ENCODE data around the gene SMCHD1.
"Not testable (repeated sequence)": the region's sequence is repeated elsewhere in the genome, so short reads cannot be mapped to it uniquely, and the experiment has no call there.

Gene SMCHD1

DNA sequence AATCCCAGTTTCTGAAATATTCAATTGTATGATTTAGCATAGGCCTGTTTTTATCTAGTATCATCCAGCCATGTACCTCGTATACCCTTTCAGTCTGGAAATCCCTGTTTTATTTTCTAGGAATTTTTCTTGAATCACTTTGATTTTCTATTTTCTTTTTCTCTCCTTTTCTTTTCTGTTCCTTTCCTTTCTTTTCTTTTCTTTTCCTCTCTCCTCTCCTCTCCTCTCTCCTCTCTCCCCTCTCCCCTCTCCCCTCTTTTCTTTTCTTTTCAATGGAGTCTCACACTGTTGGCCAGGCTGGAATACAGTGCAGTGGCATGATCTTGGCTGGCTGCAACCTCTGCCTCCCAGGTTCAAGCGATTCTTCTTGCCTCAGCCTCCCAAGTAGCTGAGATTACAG, 63.5 kb downstream of the SMCHD1 start:
- TF ChIP-seq, protein P1, sequence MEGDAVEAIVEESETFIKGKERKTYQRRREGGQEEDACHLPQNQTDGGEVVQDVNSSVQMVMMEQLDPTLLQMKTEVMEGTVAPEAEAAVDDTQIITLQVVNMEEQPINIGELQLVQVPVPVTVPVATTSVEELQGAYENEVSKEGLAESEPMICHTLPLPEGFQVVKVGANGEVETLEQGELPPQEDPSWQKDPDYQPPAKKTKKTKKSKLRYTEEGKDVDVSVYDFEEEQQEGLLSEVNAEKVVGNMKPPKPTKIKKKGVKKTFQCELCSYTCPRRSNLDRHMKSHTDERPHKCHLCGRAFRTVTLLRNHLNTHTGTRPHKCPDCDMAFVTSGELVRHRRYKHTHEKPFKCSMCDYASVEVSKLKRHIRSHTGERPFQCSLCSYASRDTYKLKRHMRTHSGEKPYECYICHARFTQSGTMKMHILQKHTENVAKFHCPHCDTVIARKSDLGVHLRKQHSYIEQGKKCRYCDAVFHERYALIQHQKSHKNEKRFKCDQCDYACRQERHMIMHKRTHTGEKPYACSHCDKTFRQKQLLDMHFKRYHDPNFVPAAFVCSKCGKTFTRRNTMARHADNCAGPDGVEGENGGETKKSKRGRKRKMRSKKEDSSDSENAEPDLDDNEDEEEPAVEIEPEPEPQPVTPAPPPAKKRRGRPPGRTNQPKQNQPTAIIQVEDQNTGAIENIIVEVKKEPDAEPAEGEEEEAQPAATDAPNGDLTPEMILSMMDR (IDR thresholded peaks at IDR 0.05; ENCODE audit: low read depth, low read length, missing control alignments), result no peak
- no peaks in the 10 kb centered on the region for H3K27me3 ChIP-seq (replicated peaks)
- no peak overlapping the region for H3K4me3 ChIP-seq (ENCODE audit: low read depth, low read length)
- peaks cover 20% of the 10 kb centered on the region for H3K36me3 ChIP-seq (replicated peaks)
- no peak for DNase-seq
- in situ Hi-C loops (cut with HindIII; ENCODE audit: low pct_ligation_motif_present, low sequenced_read_pairs), result no loop called here
- H3K27ac ChIP-seq, result no peak overlapping the region

DNA sequence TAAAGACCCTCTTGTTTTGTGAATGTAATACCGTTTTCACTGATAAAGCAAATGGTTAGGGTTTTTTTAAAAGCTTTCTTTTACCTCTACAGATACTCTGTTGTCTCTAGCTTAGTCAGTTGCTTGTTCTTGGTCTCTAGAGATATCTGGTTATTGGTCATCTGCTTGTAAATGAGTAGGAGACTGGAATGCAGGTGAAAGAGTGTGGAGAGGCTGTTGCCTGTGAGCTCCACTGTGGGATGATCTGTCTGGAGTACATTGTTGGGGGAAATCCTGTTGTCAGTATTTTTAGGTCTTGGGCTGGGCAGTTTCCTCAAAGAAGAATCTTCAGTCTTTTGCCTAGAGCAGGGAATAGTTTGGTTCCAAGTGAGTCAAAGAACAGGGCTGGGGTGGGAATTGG, 67.7 kb downstream of the SMCHD1 start:
- Histone ChIP-seq H3K27ac (no peak overlapping the region), H3K4me3 (ENCODE audit: low read depth, low read length) (no peak overlapping the region), H3K27me3 (replicated peaks) (no peaks in the 10 kb centered on the region), H3K36me3 (replicated peaks) (peaks cover 21% of the 10 kb centered on the region)
- TF ChIP-seq, protein P1 (IDR thresholded peaks at IDR 0.05; ENCODE audit: low read depth, low read length, missing control alignments), result no peak
- in situ Hi-C loops (cut with HindIII; ENCODE audit: low pct_ligation_motif_present, low sequenced_read_pairs), result no loop called here
- no peak for DNase-seq

DNA sequence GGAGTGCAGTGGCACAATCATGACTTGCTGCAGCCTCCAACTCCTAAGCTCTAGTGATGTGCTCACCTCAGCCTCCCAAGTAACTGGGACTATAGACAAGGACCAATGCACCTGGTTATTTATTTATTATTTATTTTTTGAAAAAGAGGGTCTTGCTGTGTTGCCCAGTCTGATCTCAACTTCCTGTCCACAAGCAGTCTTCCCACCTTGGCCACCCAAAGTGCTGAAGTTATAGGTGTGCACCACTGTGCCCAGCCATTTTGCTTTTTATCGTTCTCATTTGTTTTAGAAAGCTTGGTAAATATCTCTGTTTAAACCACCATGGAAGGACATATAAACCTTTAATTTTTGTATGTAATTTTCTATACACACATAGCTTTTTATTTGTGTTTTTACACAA, 74.2 kb downstream of the SMCHD1 start:
- Histone ChIP-seq H3K27ac (no peak overlapping the region), H3K27me3 (replicated peaks) (no peaks in the 10 kb centered on the region), H3K4me3 (ENCODE audit: low read depth, low read length) (no peak overlapping the region), H3K36me3 (replicated peaks) (peaks cover 26% of the 10 kb centered on the region)
- no peak for DNase-seq
- TF ChIP-seq, protein P1 (IDR thresholded peaks at IDR 0.05; ENCODE audit: low read depth, low read length, missing control alignments), result no peak
- in situ Hi-C loops (cut with HindIII; ENCODE audit: low pct_ligation_motif_present, low sequenced_read_pairs), result no loop called here

DNA sequence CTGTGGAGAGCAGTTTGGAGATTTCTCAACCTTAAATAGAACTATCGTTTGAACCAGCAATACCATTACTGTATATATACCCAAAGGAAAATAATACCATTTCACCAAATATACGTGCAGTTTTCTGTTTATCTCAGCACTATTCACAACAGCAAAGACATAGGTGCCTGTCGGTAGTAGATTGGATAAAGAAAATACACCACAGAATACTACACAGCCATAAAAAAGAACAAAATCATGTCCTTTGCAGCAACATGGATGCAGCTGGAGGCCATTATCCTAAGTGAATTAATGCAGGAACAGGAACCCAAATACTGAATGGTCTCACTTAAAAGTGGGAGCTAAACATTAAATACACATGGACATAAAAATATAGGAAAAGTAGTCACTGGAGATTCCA, 81.3 kb downstream of the SMCHD1 start:
- Histone ChIP-seq H3K4me3 (ENCODE audit: low read depth, low read length) (no peak overlapping the region), H3K27ac (no peak overlapping the region), H3K27me3 (replicated peaks) (no peaks in the 10 kb centered on the region), H3K36me3 (replicated peaks) (peaks cover 33% of the 10 kb centered on the region)
- in situ Hi-C loops (cut with HindIII; ENCODE audit: low pct_ligation_motif_present, low sequenced_read_pairs), result no loop called here
- DNase-seq, result no peak
- TF ChIP-seq, protein P1 (IDR thresholded peaks at IDR 0.05; ENCODE audit: low read depth, low read length, missing control alignments), result no peak

DNA sequence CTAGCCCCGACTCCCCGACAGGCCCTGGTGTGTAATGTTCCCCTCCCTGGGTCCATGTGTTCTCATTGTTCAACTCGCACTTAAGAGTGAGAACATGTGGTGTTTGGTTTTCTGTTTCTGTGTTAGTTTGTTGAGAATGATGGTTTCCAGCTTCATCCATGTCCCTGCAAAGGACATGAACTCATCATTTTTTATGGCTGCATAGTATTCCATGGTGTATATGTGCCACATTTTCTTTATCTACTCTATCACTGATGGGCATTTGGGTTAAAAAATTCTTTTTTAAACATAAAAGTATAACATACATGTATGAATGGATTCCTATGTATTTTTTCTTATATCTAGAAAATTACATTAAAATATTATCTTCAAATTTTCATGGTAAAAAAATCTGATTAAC, 84.6 kb downstream of the SMCHD1 start:
- peaks cover 19% of the 10 kb centered on the region for H3K36me3 ChIP-seq (replicated peaks)
- H3K4me3 ChIP-seq (ENCODE audit: low read depth, low read length); DNase-seq; H3K27me3 ChIP-seq (replicated peaks); in situ Hi-C loops (cut with HindIII; ENCODE audit: low pct_ligation_motif_present, low sequenced_read_pairs); H3K27ac ChIP-seq: not testable (repeated sequence)

DNA sequence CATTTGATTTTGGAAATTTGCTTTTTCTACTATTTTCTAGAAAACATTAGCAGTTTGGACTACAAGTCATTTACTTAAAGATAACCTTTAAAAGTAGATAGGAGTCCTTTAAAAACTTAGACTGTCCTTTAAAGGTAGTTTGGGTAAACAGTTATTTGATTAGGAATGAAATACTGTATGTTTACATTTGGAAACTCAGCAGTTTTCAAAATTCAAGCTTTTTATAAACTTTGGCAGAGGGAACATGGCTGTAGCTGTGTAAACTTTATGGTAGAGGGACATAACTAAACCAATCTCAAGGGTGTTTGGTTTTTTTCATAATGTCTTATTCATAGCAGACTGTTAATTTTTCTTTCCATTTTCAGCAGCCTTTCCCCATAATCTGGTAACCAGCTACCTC, 90.7 kb downstream of the SMCHD1 start:
- peaks cover 12% of the 10 kb centered on the region for H3K36me3 ChIP-seq (replicated peaks)
- in situ Hi-C loops (cut with HindIII; ENCODE audit: low pct_ligation_motif_present, low sequenced_read_pairs), result no loop called here

More for the DNA sequence above, 90.7 kb downstream of the SMCHD1 start:
- Histone ChIP-seq H3K27ac (no peak overlapping the region), H3K4me3 (ENCODE audit: low read depth, low read length) (no peak overlapping the region), H3K27me3 (replicated peaks) (no peaks in the 10 kb centered on the region)
- no peak for DNase-seq
- TF ChIP-seq, protein P1 (IDR thresholded peaks at IDR 0.05; ENCODE audit: low read depth, low read length, missing control alignments), result no peak
